HG02678 (cell line): ENCODE measurements around the gene PHF2.

Experiments used
- ATAC-seq: cut with Tn5 transposase; IDR thresholded peaks from one replicate; pipeline ENCODE4 v1.9.1; 2021; ENCODE audit warnings: mild to moderate bottlenecking, moderate library complexity; ENCODE audit not compliant: unreplicated experiment

PHF2 gene

DNA sequence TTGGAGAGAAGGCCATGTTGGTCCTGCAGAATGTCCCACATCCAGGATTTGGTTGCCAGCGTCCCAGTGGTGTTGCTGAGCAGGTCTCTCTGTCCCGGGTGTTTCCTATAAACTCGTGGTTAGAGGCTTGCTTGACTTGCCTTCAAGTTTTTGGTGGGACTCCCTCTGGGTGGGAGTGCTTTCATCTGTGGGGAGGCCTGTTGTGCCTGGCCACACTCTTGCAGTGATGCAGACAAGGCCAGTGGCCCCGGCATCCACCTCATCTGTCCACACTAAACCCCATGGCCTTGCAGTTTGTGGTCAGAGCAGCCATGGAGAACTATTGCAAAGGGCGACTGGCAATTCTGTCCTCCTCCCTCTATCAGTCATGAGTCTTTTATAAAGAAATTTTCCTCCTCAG, 71.8 kb downstream of the PHF2 start:
- ATAC-seq = no peak

DNA sequence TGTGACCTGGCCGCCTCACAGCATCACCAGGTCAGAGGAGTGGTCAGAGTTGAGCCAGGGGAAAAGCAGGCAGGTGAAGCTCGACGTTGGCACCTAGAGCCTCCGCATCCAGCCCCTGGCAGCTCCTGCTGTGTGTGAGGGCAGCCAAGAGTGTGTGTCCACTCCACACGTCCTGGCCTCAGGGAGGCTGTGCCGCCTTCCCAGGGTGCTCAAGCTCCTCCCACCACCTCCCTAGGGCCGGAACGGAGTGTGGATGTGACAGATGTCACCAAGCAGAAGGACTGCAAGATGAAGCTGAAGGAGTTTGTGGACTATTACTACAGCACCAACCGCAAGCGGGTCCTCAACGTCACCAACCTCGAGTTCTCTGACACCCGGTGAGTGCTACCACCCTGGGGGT, 72.5 kb downstream of the PHF2 start:
- ATAC-seq = no peak

DNA sequence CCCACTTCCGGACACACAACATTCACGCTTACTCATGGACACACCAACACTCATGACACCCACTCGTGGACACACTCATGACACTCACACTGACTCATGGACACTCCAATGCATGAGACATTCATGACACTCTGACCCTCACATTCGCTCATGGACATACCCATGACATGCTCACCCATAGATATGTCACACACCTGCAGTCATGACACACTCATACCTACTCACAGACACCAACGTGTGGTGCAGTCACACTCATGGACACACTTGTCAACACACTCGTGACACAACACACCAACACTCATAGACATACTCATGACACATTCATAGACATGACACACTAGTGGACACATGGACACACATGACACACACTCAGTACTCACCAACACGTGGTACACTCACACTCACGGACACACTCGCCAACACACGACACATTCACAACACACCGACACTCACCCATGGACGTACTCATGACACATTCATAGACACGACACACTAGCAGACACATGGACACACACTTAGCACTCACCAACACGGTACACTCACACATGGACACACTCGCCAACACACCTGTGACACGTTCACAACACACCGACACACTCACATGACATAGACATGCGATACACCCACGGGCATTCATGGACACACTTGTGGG, 73.4 kb downstream of the PHF2 start:
- ATAC-seq = no peak

DNA sequence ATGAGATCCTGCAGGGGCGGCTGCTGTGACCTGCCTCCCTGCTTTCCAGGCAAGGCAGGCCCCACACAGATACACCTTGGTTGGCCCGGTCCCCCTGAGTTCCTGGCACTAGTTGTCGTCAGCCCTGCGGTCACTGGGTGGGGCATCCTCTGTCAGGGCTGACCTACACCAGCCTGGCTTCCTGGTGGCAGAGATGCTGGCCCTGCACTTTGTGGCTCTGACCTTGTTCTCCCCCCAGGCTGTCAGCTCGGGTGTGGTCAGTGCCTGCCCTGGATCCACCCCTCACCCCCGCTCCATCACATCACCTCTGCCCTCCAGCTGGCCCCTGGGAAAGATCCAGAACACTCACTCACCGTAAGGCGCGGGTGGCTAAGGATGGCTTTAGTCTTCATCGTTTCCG, 74.1 kb downstream of the PHF2 start:
- ATAC-seq = no peak

DNA sequence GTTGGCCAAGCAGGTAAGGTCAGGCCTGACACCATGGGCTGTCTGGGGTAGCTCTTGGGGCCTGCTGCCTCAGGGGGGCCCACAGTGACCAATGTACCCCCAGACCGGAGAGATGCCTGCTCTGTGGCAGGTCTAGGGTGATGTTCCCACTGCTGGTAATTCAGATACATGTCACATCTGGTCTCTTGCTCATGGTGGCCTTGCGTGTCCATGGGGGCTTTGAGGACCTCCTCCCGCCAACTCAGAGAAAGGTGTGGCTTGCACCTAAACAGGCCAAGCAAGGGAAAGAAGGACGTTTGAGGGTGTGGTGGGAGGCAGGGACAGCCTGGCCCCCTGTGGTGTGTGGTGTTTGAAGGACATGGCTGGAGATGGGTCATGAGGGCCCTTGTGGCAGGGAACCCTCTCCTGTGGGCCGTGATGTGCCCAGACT, 75.2 kb downstream of the PHF2 start:
- ATAC-seq = no peak

DNA sequence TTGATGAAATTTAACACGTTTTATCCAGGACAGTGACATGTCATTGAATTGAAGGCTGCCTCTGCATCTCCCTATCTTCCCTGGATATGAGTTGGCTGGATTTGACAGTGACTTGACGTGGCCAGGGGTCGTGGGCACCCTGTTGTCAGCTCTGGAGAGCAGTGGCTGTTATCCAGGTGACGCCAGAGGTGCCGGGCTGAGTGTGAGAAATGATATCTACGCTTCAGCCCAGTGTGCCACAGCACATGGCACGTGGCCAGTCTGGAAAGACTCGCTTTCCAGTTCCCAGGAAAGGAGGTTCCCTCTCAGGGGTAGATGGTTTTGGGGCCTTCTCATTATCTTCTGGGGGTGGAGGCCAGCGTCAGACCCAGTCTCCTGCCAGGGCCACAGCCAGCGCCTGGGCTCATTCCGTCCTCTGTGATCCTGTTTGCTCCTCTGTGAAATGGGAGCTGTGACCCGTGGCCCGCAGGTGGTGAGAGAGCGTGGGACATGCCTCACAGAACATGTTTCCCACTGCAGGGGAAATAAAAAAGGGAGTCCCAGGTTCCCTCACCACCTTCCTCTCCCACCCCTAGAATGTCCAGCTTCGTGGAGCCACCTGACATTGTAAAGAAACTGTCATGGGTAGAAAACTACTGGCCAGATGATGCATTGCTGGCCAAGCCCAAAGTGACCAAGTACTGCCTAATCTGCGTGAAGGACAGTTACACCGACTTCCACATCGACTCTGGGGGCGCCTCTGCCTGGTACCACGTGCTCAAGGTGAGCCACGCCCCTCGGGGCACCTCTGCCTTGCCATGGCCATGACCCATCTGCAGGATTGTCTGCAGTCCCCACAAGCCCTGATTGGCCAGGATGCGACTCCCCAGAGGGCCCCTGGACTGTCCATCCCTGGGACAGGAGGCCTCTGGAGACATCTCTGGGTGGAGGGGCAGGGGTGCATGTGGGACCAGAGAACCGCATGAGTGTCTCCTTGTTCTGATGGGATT, 76.5 kb downstream of the PHF2 start:
- no peak for ATAC-seq

DNA sequence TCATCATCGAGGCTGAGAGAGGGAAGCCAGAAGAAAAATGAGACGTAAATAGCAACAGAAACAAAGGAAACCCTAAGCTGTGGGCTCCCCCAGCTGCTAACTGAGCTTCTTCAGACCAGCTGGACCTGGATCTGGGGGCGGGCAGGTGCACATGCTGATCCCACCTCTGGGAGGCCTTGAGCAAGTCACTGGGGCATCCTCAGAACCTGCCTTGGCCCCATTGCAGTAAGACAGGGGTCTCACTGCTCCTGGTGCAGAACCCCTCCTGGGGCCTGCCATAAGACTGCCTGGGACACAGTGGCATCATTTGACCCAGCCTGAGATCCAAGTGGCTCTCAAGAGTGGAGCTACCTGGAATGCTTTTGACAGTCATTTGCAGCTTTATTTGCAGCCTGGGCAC, 77.4 kb downstream of the PHF2 start:
- ATAC-seq = no peak

DNA sequence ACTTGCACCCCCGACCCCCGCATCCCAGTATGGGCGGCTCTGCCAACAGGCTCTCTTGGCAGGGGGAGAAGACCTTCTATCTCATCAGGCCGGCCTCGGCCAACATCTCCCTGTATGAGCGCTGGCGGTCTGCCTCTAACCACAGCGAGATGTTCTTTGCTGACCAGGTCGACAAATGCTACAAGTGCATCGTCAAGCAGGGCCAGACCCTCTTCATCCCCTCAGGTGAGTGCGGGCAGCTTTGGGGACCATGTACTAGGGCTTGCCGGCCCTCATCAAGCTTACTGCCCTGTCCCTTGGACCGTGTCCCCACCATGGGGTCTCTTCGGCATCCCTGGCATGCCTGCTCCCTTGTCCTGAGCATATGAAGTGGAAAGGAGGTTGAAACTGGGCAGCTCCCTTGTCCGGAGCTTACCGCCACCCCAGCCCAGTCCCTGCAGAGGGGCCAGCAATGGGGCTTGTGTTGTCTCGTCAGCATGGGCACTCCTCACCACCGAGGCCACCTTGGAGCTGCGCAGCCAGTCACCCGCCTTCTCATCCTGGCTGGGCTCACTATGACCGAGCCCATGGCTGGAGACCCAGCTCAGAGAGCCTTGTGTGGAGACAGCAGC, 78.1 kb downstream of the PHF2 start:
- ATAC-seq = no peak

DNA sequence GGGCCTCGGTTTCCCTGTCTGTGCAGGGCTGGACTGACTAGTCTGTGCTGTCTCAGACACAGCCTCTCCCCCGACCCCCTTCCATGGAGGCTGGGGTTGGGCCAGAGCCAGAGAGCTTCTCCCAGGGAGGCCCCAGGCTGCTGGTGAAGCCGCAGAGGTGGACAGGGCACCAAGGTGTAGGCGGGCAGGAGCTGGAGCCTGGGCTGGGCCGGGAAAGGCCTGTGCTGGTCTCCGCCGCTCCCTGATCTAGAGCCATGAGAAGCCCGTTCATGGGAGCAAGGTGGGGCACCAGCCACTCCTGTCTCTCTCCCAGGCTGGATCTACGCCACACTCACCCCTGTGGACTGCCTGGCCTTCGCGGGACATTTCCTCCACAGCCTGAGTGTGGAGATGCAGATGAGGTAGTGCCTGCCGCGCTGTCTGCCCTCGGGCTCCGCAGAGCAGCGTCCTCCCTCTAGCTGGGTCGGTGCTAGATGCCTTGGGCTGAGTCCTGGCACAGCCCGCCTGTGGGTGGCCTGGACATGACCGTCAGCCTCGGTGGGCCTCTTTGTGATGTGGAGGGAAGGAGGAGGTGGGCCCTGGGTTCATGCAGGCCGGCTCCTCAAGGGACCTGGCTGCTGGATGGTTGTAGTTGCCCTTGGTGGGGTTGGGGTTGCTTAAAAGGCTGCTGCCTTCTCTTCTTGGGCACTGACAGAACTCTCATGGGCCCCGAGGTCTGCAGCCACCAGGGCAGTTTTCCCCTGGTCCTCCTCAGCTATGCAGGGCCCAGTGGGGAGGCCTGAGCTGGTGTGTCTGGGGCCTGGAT, 79.4 kb downstream of the PHF2 start:
- ATAC-seq = no peak

DNA sequence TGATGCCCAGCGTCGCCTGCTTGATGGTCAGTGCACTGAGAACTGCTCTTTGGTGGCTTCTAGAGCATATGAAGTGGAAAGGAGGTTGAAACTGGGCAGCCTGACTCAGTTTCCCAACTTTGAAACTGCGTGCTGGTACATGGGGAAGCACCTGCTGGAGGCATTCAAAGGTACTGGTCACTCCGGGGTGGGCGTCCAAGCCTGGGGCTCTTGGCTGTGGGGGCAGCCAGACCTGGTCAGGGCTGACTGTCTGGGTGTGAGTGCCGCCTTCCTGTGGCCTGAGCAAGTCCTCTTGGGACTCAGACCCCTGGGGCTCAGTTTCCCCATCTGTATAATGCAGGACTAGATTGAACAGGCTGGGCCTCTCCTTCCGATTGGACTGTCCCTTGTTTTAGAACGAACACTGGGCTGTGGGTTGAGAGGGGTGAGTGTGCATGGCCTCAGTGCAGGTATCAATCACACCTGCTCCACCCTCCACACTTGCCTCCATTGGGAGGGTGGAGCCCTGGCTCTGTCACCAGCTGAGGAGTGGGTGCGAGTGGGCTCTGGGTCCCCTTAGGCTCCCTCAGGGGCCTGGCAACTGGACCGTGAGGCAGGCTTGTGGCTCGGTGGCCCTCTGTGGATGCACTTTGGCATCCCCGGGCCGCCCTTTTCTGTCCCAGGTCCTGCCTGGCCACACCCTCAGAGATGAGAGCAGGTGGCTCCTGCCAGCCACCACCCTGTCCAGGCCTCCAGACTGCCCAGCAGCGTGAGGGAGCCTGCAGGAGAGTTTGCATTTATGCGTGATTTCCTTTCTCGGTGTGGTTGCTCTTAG, 80.2 kb downstream of the PHF2 start:
- no peak for ATAC-seq

DNA sequence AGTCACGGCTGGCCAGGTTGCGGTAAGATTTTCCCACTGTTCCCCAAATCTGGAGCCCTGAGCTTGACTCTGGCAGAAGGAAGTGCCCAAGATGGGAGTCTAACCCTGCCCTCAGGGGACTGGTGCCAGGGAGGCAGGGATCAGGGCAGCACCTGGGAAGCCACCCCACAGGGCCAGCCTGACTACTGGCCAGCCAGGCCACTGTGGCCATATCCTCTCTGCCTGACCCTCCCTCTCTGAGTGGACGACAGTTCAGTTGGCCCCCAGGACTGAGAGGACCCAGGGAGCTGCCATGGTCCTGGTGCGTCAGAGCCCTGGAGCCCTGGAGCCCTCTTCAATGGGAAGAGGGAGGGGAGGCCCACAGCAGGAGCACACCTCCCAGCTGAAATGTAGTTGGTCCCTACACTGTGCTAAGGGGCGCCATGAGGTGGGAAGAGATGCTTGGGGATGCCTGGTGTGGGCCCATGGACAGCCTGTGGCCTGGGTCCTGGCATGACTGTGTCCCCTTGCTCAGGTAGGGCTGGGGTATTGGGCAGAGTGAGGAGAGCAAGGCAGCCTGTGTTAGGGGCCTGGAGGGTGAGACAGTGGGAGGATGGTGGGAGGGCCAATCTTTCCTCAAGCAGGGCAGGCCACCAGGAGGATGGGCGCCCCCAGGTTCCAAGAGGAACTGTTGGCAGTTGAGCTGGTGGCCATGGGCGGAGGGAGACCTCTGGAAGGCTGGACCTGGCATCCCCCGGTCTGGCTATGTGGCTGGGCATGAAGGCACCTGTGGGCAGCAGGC, 81.1 kb downstream of the PHF2 start:
- ATAC-seq = no peak

DNA sequence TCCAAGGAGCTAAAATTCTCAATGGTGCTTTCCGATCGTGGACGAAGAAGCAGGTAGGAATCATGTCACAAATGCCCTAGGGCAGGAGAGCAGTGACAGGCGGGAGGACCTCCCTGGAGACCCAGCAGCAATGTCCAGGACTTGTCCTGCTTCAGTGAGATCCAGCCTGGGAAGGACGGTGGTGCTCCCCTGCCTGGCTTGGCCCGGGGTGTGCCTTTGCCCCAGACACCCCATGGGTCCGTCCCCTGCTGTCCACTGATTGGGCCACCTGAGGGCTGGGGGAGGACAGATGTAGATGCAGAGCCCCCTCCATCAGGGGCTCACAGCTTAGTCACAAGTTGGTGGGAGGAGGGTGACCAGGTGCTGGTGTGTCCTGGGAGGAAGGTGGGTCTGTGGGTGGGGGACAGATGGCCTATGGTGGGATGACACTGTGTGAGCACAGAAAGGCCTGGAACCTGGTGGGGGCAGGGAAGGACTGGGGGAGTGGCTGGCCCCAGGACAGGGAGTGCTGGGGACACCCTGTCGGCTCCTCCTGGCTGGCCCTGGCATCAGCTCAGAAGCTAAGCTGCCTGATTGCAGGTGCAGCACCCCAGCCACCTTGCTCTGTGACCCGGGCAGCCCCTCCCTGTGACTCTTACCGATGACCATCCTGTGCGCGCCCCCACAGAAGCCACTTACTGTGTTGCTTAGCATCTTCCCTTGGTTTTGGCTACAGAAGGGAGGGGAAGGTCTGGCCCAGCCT, 82.0 kb downstream of the PHF2 start:
- no peak for ATAC-seq

DNA sequence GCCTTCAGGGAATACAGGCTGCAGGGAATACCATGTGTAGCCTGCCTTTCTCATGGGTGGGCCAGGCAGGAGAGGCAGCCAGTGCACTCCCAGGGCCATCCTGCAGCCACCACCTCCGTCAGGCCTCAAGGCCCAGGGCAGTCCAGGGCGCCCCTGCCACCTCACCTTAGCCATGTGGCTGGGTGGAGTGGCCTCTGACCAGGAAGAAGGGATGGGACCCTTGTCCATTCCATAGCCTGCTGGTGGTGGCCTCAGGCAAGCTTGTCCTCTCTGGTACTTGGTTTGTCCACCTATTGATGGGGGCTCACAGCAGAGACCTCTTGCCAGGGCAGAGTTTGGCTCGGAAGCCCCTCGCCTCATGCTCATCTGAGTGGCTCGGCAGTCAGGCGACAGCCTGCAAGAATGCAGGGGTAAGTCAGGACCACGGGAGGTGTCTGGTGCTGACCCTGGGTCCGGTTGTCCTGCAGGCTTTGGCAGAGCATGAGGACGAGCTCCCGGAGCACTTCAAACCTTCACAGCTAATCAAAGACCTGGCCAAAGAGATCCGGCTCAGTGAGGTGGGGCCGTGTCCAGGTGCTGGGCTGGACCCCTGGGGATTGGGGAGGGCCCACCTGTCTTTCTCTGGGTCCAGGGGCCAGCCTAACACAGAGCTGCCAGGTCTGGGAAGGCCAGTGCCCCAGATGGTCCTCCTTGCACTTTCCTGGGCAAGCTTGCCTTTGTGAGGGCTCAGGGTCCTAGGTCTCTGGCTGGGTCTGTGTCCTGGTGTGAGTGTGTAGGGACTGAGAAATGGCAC, 82.9 kb downstream of the PHF2 start:
- no peak for ATAC-seq

DNA sequence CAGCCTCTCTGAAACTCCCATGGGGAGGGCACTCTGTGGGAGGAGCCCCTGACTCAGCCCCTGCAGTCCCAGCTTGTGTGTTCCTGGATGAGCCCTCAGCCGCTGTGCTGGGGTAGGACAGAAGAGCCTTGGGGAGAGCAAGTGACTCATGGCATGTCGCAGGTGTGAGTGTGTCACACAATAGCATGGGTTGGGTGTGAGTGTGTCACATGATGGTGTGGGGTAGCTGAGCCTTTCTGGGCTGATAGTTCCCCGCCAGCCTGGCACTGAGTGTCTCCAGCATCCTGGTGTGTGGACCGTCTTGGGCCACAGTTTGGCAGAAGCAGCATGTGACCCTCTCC, 83.4 kb downstream of the PHF2 start:
- ATAC-seq = no peak

DNA sequence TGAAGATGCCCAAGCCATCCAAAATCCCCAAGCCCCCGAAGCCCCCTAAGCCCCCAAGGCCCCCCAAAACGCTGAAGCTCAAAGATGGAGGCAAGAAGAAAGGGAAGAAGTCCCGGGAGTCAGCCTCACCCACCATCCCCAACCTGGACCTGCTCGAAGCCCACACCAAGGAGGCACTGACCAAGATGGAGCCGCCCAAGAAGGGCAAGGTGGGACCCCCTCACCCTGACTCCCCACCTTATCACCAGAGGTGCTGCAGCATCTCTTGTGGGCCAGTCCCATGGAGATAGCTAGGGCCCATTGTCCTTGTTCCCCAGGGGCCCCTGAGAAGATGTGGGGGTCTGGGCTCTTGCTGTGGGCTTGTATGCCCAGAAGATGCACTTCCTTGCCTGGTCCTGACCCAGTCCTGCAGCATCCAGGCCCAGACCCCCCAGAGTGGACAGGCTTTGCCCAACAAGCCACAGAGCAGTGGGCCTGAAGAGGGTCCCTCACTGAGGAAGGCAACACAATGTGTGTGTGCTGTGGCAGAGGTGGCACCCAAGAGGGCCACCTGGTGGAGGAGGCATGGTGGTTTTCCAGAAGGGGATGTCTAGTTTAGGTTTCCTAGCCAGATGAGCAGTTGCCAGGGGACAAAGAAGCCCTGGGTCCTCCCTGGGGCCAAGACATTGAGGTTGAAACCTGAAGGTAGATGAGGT, 84.1 kb downstream of the PHF2 start:
- ATAC-seq = no peak

DNA sequence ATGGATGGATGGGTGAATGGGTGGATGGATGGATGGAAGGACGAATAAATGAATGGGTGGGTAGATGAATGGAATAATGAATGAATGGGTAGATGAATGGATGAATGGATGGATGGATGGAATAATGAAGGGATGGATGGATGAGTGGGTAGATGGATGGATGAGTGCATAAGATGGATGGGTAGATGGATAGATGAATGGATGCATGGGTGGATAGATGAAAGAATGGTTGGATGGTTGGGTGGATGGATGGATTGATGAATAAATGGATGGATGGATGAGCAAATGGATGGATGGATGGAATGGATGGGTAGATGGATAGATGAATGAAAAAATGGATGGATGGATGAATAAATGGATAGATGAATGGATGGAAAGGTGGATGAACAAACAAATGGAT, 85.2 kb downstream of the PHF2 start:
- no peak for ATAC-seq

DNA sequence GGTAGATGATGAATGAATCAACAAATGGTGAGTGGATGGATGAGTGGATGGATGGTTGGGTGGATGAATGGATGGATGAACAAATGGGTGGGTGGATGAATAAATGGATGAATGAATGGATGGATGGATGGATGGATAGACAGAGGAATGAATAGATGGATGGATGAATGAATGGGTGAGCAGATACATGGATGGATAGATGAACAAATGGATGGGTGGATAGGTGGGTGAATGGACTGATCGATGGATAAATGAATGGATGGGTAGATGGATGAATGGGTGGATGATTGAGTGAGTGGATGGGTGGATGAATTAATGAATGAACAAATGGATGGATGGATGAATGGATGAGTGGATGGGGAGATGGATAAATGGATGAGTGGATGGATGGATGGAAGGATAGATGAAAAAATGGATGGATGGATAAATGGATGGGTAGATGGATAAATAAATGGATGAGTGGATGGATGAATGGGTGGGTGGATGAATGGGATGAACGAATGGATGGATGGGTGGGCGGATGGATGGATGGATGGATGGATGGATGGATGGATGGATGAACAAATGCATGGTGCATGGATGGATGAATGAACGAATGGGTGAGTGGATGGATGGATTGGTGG, 85.7 kb downstream of the PHF2 start:
- ATAC-seq = no peak
